K562 (cell line): Measurements from ENCODE around the gene BEX3. TPM values are rescaled to one million over a fixed set of nuclear protein-coding genes. Genes with fewer than 3 reads are reported as not detected.

Experiments used
- ADNP ChIP-seq: fragments of 200-800 bp; sonication (Bioruptor generic); IDR thresholded peaks from 2 replicates; pipeline ENCODE4 v1.6.1; 2016; ENCODE audit warnings: missing genetic modification characterization, missing compliant biosample characterization
- ARID1B ChIP-seq: fragments of 450-650 bp; IDR thresholded peaks from 2 replicates; pipeline ENCODE4 v1.6.1; 2016; ENCODE audit warnings: antibody characterized with exemption, mild to moderate bottlenecking, inconsistent platforms
- ATF3 ChIP-seq, 2 experiments: fragments of 450-650 bp in 1 of 2; sonication (generic) in 1 of 2; formaldehyde crosslinking in 1 of 2; IDR thresholded peaks in 1 of 2; conservative IDR thresholded peaks in 1 of 2; 2 replicates each; pipeline versions ENCODE4 v1.6.1 to v1.8.1; 2016 to 2023; ENCODE audit warnings: mild to moderate bottlenecking in 2 of 2, moderate library complexity in 2 of 2, inconsistent platforms in 1 of 2, missing genetic modification reagents in 1 of 2
- CBFA2T2 ChIP-seq: fragments of 450-650 bp; conservative IDR thresholded peaks from 2 replicates; pipeline ENCODE4 v1.6.1; 2017; ENCODE audit warnings: mild to moderate bottlenecking
- CBFA2T3 ChIP-seq: fragments of 450-650 bp; IDR thresholded peaks from 2 replicates; pipeline ENCODE4 v1.6.1; 2017
- CREB1 ChIP-seq, 2 experiments: sonication (generic) in 1 of 2; formaldehyde crosslinking in 1 of 2; IDR thresholded peaks; 2 replicates each; pipeline versions ENCODE4 v1.6.1 to v1.8.0; 2012 to 2022; ENCODE audit warnings: inconsistent platforms in 1 of 2, mild to moderate bottlenecking in 1 of 2, missing genetic modification reagents in 1 of 2, moderate library complexity in 1 of 2
- CTBP1 ChIP-seq: fragments of 450-650 bp; IDR thresholded peaks from 2 replicates; pipeline ENCODE4 v1.6.1; 2016; ENCODE audit warnings: borderline replicate concordance
- ETV1 ChIP-seq: fragments of 450-650 bp; conservative IDR thresholded peaks from 2 replicates; pipeline ENCODE4 v1.6.1; 2016; ENCODE audit warnings: missing genetic modification characterization, control low read depth, low read depth, missing compliant biosample characterization
- FOXK2 ChIP-seq, 2 experiments: fragments of 450-650 bp; IDR thresholded peaks in 1 of 2; conservative IDR thresholded peaks in 1 of 2; 2 replicates each; pipeline ENCODE4 v1.6.1; 2016; ENCODE audit warnings: low read depth in 2 of 2, mild to moderate bottlenecking in 1 of 2
- GTF3C2 ChIP-seq: IDR thresholded peaks from 3 replicates; pipeline ENCODE4 v1.6.1; 2011; ENCODE audit warnings: borderline replicate concordance, mild to moderate bottlenecking, moderate library complexity; ENCODE audit not compliant: insufficient read length; ENCODE audit errors: extremely low read depth
- HCFC1 ChIP-seq: IDR thresholded peaks from 2 replicates; pipeline ENCODE4 v1.6.1; 2012; ENCODE audit warnings: low read depth, low read length, improper control_type of control experiment
- HMG20A ChIP-seq: fragments of 450-650 bp; formaldehyde crosslinking; conservative IDR thresholded peaks from 2 replicates; pipeline ENCODE4 v1.4.0; 2020; ENCODE audit warnings: mild to moderate bottlenecking, mixed read lengths
- KLF6 ChIP-seq: fragments of 250-450 bp; sonication (Bioruptor Pico); IDR thresholded peaks from 2 replicates; pipeline ENCODE4 v1.4.0; 2020; ENCODE audit warnings: mild to moderate bottlenecking, moderate library complexity, borderline replicate concordance
- LCOR ChIP-seq: sonication (generic); formaldehyde crosslinking; IDR thresholded peaks from 2 replicates; pipeline ENCODE4 v1.8.0; 2022; ENCODE audit warnings: mild to moderate bottlenecking, missing genetic modification reagents
- MTA2 ChIP-seq: fragments of 450-650 bp; IDR thresholded peaks from 2 replicates; pipeline ENCODE4 v1.6.1; 2016; ENCODE audit warnings: low read depth
- NCOA4 ChIP-seq: fragments of 450-650 bp; IDR thresholded peaks from 2 replicates; pipeline ENCODE4 v1.6.1; 2018; ENCODE audit warnings: mild to moderate bottlenecking; ENCODE audit not compliant: partially characterized antibody
- NFIC ChIP-seq: fragments of 450-650 bp; IDR thresholded peaks from 2 replicates; pipeline ENCODE4 v1.6.1; 2017; ENCODE audit warnings: mild to moderate bottlenecking, inconsistent platforms
- POLR2AphosphoS5 ChIP-seq: IDR thresholded peaks from 2 replicates; pipeline ENCODE4 v1.6.1; 2011; ENCODE audit warnings: mild to moderate bottlenecking, low read depth, low read length, moderate library complexity; ENCODE audit not compliant: control insufficient read depth, insufficient read depth
- SMARCE1 ChIP-seq: fragments of 450-650 bp; IDR thresholded peaks from 2 replicates; pipeline ENCODE4 v1.7.1; 2016; ENCODE audit warnings: mild to moderate bottlenecking
- TRIM24 ChIP-seq, 2 experiments: fragments of 450-650 bp; IDR thresholded peaks; 2 replicates each; pipeline ENCODE4 v1.6.1; 2016
- ZNF217 ChIP-seq: sonication (generic); formaldehyde crosslinking; IDR thresholded peaks from 2 replicates; pipeline ENCODE4 v1.8.0; 2022; ENCODE audit warnings: mild to moderate bottlenecking, missing genetic modification reagents
- ZNF282 ChIP-seq: sonication (generic); formaldehyde crosslinking; IDR thresholded peaks from 2 replicates; pipeline ENCODE4 v1.8.1; 2023; ENCODE audit warnings: missing genetic modification reagents
- polyA plus RNA-seq, 8 experiments: library from polyadenylated mRNA; depleted of rRNA in 4 of 8; stranded (reverse) in 5 of 8; unstranded in 3 of 8; fragments of >200 nt; fragmentation: Nextera tagmentation in 2 of 8; fragmentation: Illumina TruSeq in 1 of 8; extraction: Ambion mirVana in 2 of 8; extraction: Trizol in 1 of 8; gene quantifications; 2 replicates each; pipeline versions ENCODE4 v1.2.1 to v1.2.3, GENCODE V29; 2011 to 2014; ENCODE audit warnings: inconsistent platforms in 1 of 8, missing spikeins in 1 of 8
- total RNA-seq, 7 experiments: library from RNA; depleted of rRNA in 6 of 7; stranded (reverse); fragments of >200 nt in 6 of 7; fragmentation: Illumina TruSeq in 2 of 7; extraction: Trizol in 2 of 7; gene quantifications; 2 replicates each; pipeline versions ENCODE4 v1.2.1 to v1.2.3, GENCODE V29; 2011 to 2021; ENCODE audit warnings: low replicate concordance in 1 of 7
- TF ChIP-seq, protein P1 (sequence below), 2 experiments: IDR thresholded peaks in 1 of 2; conservative IDR thresholded peaks in 1 of 2; 2 replicates each; pipeline ENCODE4 v1.6.1; 2016; ENCODE audit warnings: low read depth in 2 of 2, mild to moderate bottlenecking in 1 of 2, missing compliant biosample characterization in 1 of 2, missing genetic modification characterization in 1 of 2, moderate library complexity in 1 of 2

BEX3 gene
- total and polyA plus RNA-seq, 9 of the 15 experiments (the other 6 are each of a cell fraction or from before 2014, with no cell fraction given), result 0.21 to 0.47 TPM; not detected in 7

DNA sequence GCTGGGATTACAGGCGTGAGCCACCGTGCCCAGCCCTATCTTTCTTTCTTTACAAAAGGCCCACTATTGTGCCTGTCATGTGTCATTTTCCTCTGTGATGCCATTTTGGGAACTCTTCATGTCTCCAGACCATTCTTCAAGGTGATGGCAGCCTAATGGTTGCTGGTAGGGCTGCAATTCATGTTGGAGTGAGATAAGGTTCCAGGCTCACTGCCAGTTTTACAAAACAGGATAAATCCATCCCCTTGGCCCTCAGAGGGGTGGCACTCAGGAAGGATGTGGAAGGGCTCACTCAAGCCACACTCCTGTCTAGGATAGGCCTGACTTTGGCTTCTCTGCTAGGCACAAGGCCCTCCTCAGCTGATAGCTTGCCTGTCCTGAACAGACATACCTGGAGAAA is 16.2 kb upstream of the BEX3 start (continued):
- TF ChIP-seq ARID1B (peak; percentile 71), KLF6 (no peak), CTBP1 (peak; percentile 21; the same call in 1 of the 2 replicates), ZNF217 (CRISPR knock-in tag) (no peak), ADNP (no peak), MTA2 (no peak), HMG20A (CRISPR knock-in tag) (no peak), FOXK2 (conservative IDR thresholded peaks at IDR 0.05 in 1 of 2, IDR thresholded peaks at IDR 0.05 in 1 of 2; ENCODE audit: low read depth in 2 of 2) (peak in 1 of 2 experiments; percentile 67; a peak in 1 of 4 replicates), ZNF282 (CRISPR knock-in tag) (no peak), ATF3 (IDR thresholded peaks at IDR 0.05) (no peak), ATF3 (CRISPR knock-in tag; conservative IDR thresholded peaks at IDR 0.05) (no peak), NCOA4 (no peak), CREB1 (IDR thresholded peaks at IDR 0.05) (no peak), CREB1 (CRISPR knock-in tag; IDR thresholded peaks at IDR 0.05) (no peak), ETV1 (tag) (peak; percentile 32; the same call in 1 of the 2 replicates), NFIC (peak; percentile 80), SMARCE1 (peak; percentile 42; the same call in 1 of the 2 replicates), LCOR (0 out of 2 replicates have a peak, but pooled peaks have one; percentile 47), HCFC1 (no peak), GTF3C2 (no peak), TRIM24 (IDR thresholded peaks at IDR 0.05) (peak in 1 of 2 experiments; percentile 30; a peak in 1 of 4 replicates), CBFA2T3 (peak; percentile 62), POLR2AphosphoS5 (0 out of 2 replicates have a peak, but pooled peaks have one; percentile 31), CBFA2T2 (0 out of 2 replicates have a peak, but pooled peaks have one; percentile 19)
- TF ChIP-seq, protein P1, sequence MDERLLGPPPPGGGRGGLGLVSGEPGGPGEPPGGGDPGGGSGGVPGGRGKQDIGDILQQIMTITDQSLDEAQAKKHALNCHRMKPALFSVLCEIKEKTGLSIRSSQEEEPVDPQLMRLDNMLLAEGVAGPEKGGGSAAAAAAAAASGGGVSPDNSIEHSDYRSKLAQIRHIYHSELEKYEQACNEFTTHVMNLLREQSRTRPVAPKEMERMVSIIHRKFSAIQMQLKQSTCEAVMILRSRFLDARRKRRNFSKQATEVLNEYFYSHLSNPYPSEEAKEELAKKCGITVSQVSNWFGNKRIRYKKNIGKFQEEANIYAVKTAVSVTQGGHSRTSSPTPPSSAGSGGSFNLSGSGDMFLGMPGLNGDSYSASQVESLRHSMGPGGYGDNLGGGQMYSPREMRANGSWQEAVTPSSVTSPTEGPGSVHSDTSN (CRISPR knock-in tag; IDR thresholded peaks at IDR 0.05; ENCODE audit: low read depth), result no peak
- TF ChIP-seq, protein P1 (tag; conservative IDR thresholded peaks at IDR 0.05; ENCODE audit: low read depth), result peak; percentile 71
